ENCODE results near the gene CDC42BPB.

Gene CDC42BPB

GRCh38 chr14:102932484-102933248, 124.7 kb downstream of the CDC42BPB start:
- no peak overlapping the region for H3K4me3 ChIP-seq (ENCODE audit: low read depth, low read length)

GRCh38 chr14:102931580-102932285, 125.6 kb downstream of the CDC42BPB start:
- Histone ChIP-seq H3K79me2 (ENCODE audit: control insufficient read depth, insufficient read depth, low read length, unreplicated experiment) (no peaks in the 10 kb centered on the region), H2AFZ (ENCODE audit: low read length, unreplicated experiment) (no peak overlapping the region), H3K36me3 (ENCODE audit: insufficient read depth, low read length) (peaks cover 4% of the 10 kb centered on the region; the same call in 1 of the 2 replicates), H3K27me3 (ENCODE audit: insufficient read depth, low read length) (peaks cover 31% of the 10 kb centered on the region), H3K4me1 (ENCODE audit: control insufficient read depth, insufficient read depth, low read length, unreplicated experiment) (peaks cover 7% of the 10 kb centered on the region), H3K27ac (ENCODE audit: low read depth, low read length) (no peak overlapping the region), H3K4me3 (ENCODE audit: low read depth, low read length) (no peak overlapping the region)

More at GRCh38 chr14:102932484-102933248, 124.7 kb downstream of the CDC42BPB start:
- H3K36me3 ChIP-seq (ENCODE audit: insufficient read depth, low read length) = peaks cover 4% of the 10 kb centered on the region; the same call in 1 of the 2 replicates
- no peaks in the 10 kb centered on the region for H3K79me2 ChIP-seq (ENCODE audit: control insufficient read depth, insufficient read depth, low read length, unreplicated experiment)
- H3K4me1 ChIP-seq (ENCODE audit: control insufficient read depth, insufficient read depth, low read length, unreplicated experiment) = peaks cover 7% of the 10 kb centered on the region
- H3K27ac ChIP-seq (ENCODE audit: low read depth, low read length) = no peak overlapping the region
- no peak overlapping the region for H2AFZ ChIP-seq (ENCODE audit: low read length, unreplicated experiment)
- H3K27me3 ChIP-seq (ENCODE audit: insufficient read depth, low read length) = peaks cover 31% of the 10 kb centered on the region

- Histone ChIP-seq H3K4me1 (ENCODE audit: control insufficient read depth, insufficient read depth, low read length, unreplicated experiment) (peaks cover 7% of the 10 kb centered on the region), H3K79me2 (ENCODE audit: control insufficient read depth, insufficient read depth, low read length, unreplicated experiment) (no peaks in the 10 kb centered on the region), H3K4me3 (ENCODE audit: low read depth, low read length) (no peak overlapping the region), H3K36me3 (ENCODE audit: insufficient read depth, low read length) (peaks cover 4% of the 10 kb centered on the region; the same call in 1 of the 2 replicates), H2AFZ (ENCODE audit: low read length, unreplicated experiment) (no peak overlapping the region), H3K27ac (ENCODE audit: low read depth, low read length) (no peak overlapping the region), H3K27me3 (ENCODE audit: insufficient read depth, low read length) (peaks cover 34% of the 10 kb centered on the region)
These were observed 126.4 kb downstream of the CDC42BPB start for GRCh38 chr14:102930753-102931579.

GRCh38 chr14:102930138-102930752, 127.1 kb downstream of the CDC42BPB start:
- Histone ChIP-seq H3K79me2 (ENCODE audit: control insufficient read depth, insufficient read depth, low read length, unreplicated experiment) (no peaks in the 10 kb centered on the region), H3K4me3 (ENCODE audit: low read depth, low read length) (0 out of 2 replicates have a peak overlapping the region, but pooled peaks have one; percentile 12), H3K27ac (ENCODE audit: low read depth, low read length) (no peak overlapping the region), H3K36me3 (ENCODE audit: insufficient read depth, low read length) (peaks cover 4% of the 10 kb centered on the region; the same call in 1 of the 2 replicates), H3K4me1 (ENCODE audit: control insufficient read depth, insufficient read depth, low read length, unreplicated experiment) (peaks cover 7% of the 10 kb centered on the region), H3K27me3 (ENCODE audit: insufficient read depth, low read length) (peaks cover 36% of the 10 kb centered on the region), H2AFZ (ENCODE audit: low read length, unreplicated experiment) (no peak overlapping the region)

GRCh38 chr14:102929241-102930137, 127.9 kb downstream of the CDC42BPB start:
- Histone ChIP-seq H3K79me2 (ENCODE audit: control insufficient read depth, insufficient read depth, low read length, unreplicated experiment) (no peaks in the 10 kb centered on the region), H3K27ac (ENCODE audit: low read depth, low read length) (no peak overlapping the region), H3K27me3 (ENCODE audit: insufficient read depth, low read length) (peaks cover 42% of the 10 kb centered on the region), H3K4me1 (ENCODE audit: control insufficient read depth, insufficient read depth, low read length, unreplicated experiment) (peaks cover 7% of the 10 kb centered on the region), H2AFZ (ENCODE audit: low read length, unreplicated experiment) (no peak overlapping the region), H3K4me3 (ENCODE audit: low read depth, low read length) (peak overlapping the region; percentile 57), H3K36me3 (ENCODE audit: insufficient read depth, low read length) (peaks cover 4% of the 10 kb centered on the region; the same call in 1 of the 2 replicates)

- peaks cover 51% of the 10 kb centered on the region for H3K27me3 ChIP-seq (ENCODE audit: insufficient read depth, low read length)
- H3K4me1 ChIP-seq (ENCODE audit: control insufficient read depth, insufficient read depth, low read length, unreplicated experiment) = peaks cover 7% of the 10 kb centered on the region
- H3K79me2 ChIP-seq (ENCODE audit: control insufficient read depth, insufficient read depth, low read length, unreplicated experiment) = no peaks in the 10 kb centered on the region
- H3K27ac ChIP-seq (ENCODE audit: low read depth, low read length) = no peak overlapping the region
- peak overlapping the region; percentile 25 for H2AFZ ChIP-seq (ENCODE audit: low read length, unreplicated experiment)
- H3K4me3 ChIP-seq (ENCODE audit: low read depth, low read length) = peak overlapping the region; percentile 57
- peaks cover 4% of the 10 kb centered on the region; the same call in 1 of the 2 replicates for H3K36me3 ChIP-seq (ENCODE audit: insufficient read depth, low read length)
These were observed 128.7 kb downstream of the CDC42BPB start for GRCh38 chr14:102928412-102929240.

- Histone ChIP-seq H2AFZ (ENCODE audit: low read length, unreplicated experiment) (no peak overlapping the region), H3K4me1 (ENCODE audit: control insufficient read depth, insufficient read depth, low read length, unreplicated experiment) (peaks cover 7% of the 10 kb centered on the region), H3K79me2 (ENCODE audit: control insufficient read depth, insufficient read depth, low read length, unreplicated experiment) (no peaks in the 10 kb centered on the region), H3K36me3 (ENCODE audit: insufficient read depth, low read length) (peaks cover under 1% of the 10 kb centered on the region; the same call in 1 of the 2 replicates), H3K27ac (ENCODE audit: low read depth, low read length) (no peak overlapping the region), H3K4me3 (ENCODE audit: low read depth, low read length) (peak overlapping the region; percentile 57; the same call in 1 of the 2 replicates), H3K27me3 (ENCODE audit: insufficient read depth, low read length) (peaks cover 57% of the 10 kb centered on the region)
These were observed 129.4 kb downstream of the CDC42BPB start for GRCh38 chr14:102927878-102928411.

- peaks cover 7% of the 10 kb centered on the region for H3K4me1 ChIP-seq (ENCODE audit: control insufficient read depth, insufficient read depth, low read length, unreplicated experiment)
- H3K4me3 ChIP-seq (ENCODE audit: low read depth, low read length) = no peak overlapping the region
- no peaks in the 10 kb centered on the region; the same call in 1 of the 2 replicates for H3K36me3 ChIP-seq (ENCODE audit: insufficient read depth, low read length)
- no peak overlapping the region for H2AFZ ChIP-seq (ENCODE audit: low read length, unreplicated experiment)
- peaks cover 63% of the 10 kb centered on the region for H3K27me3 ChIP-seq (ENCODE audit: insufficient read depth, low read length)
- H3K79me2 ChIP-seq (ENCODE audit: control insufficient read depth, insufficient read depth, low read length, unreplicated experiment) = no peaks in the 10 kb centered on the region
- no peak overlapping the region for H3K27ac ChIP-seq (ENCODE audit: low read depth, low read length)
These were observed 129.9 kb downstream of the CDC42BPB start for GRCh38 chr14:102927346-102927877.
